SK-N-SH (cell line): ENCODE results near the gene PDZD2. TPM values are rescaled to one million over a fixed set of nuclear protein-coding genes. Genes with fewer than 3 reads are reported as not detected.

Experiments
- CTCF ChIA-PET: fragments of 300-600, 350-600 bp; formaldehyde crosslinking; extraction: SDS; loops from one replicate; lab custom pipeline; 2021; lab: Yijun Ruan, JAX
- POLR2A ChIA-PET: fragments of 350-600 bp; sonication (Branson Sonifier 250); formaldehyde crosslinking; extraction: SDS; loops from one replicate; lab custom pipeline; 2020; ENCODE audit warnings: antibody characterized with exemption, inconsistent platforms; lab: Yijun Ruan, JAX
- DNase-seq: peaks from one replicate; pipeline ENCODE4 v3.0.0; 2012
- H2AFZ ChIP-seq: fragments of 200-600 bp; sonication (generic); 2 replicates; pipeline ENCODE4 v1.8.1; 2016; ENCODE audit warnings: antibody characterized with exemption, mild to moderate bottlenecking, low read depth
- H3F3A ChIP-seq: fragments of 200-600 bp; sonication (generic); replicated peaks from 2 replicates; pipeline ENCODE3; 2016; ENCODE audit warnings: antibody characterized with exemption, mild to moderate bottlenecking; ENCODE audit not compliant: insufficient read depth
- H3K27ac ChIP-seq, 2 experiments: fragments of 200-500 bp in 1 of 2; fragments of 200-600 bp in 1 of 2; sonication (Bioruptor generic) in 1 of 2; sonication (generic), shearing (Covaris generic) in 1 of 2; 2 replicates each; pipeline versions ENCODE4 v1.5.1 to v1.6.1; 2014 to 2016; ENCODE audit warnings: low read depth in 2 of 2, inconsistent platforms in 1 of 2, low read length in 1 of 2, mild to moderate bottlenecking in 1 of 2, mixed read lengths in 1 of 2
- H3K27me3 ChIP-seq: fragments of 200-600 bp; sonication (generic), shearing (Covaris generic); 2 replicates; pipeline ENCODE4 v1.6.1; 2016; ENCODE audit warnings: mixed run types; ENCODE audit not compliant: insufficient read depth
- H3K36me3 ChIP-seq, 2 experiments: fragments of 200-500 bp in 1 of 2; fragments of 200-600 bp in 1 of 2; sonication (Bioruptor generic) in 1 of 2; sonication (generic) in 1 of 2; replicated peaks in 1 of 2; 2 replicates each; pipeline versions ENCODE3 to v1.5.1; 2014 to 2016; ENCODE audit warnings: low read length in 1 of 2, mild to moderate bottlenecking in 1 of 2; ENCODE audit not compliant: insufficient read depth in 2 of 2, control insufficient read depth in 1 of 2
- H3K4me1 ChIP-seq, 2 experiments: fragments of 200-500 bp in 1 of 2; fragments of 200-600 bp in 1 of 2; sonication (Bioruptor generic) in 1 of 2; sonication (generic), shearing (Covaris generic) in 1 of 2; 2 replicates each; pipeline versions ENCODE4 v1.5.1 to v1.6.1; 2014 to 2016; ENCODE audit warnings: low read depth in 1 of 2, low read length in 1 of 2, mixed run types in 1 of 2; ENCODE audit not compliant: insufficient read depth in 2 of 2, control insufficient read depth in 1 of 2
- H3K4me2 ChIP-seq: fragments of 200-600 bp; sonication (generic), shearing (Covaris generic); 2 replicates; pipeline ENCODE4 v1.6.1; 2017; ENCODE audit warnings: mixed run types
- H3K4me3 ChIP-seq, 2 experiments: fragments of 200-500 bp in 1 of 2; fragments of 200-600 bp in 1 of 2; sonication (Bioruptor generic) in 1 of 2; sonication (generic), shearing (Covaris generic) in 1 of 2; 2 replicates each; pipeline versions ENCODE4 v1.5.1 to v1.8.1; 2014 to 2016; ENCODE audit warnings: low read depth in 2 of 2, inconsistent platforms in 1 of 2, low read length in 1 of 2, mild to moderate bottlenecking in 1 of 2, mixed read lengths in 1 of 2, moderate library complexity in 1 of 2
- H3K79me2 ChIP-seq: fragments of 200-600 bp; sonication (generic); 2 replicates; pipeline ENCODE4 v1.8.1; 2017; ENCODE audit warnings: mild to moderate bottlenecking; ENCODE audit not compliant: insufficient read depth
- H3K9ac ChIP-seq: fragments of 200-600 bp; sonication (generic); 2 replicates; pipeline ENCODE4 v1.6.1; 2017; ENCODE audit warnings: mixed run types
- H3K9me2 ChIP-seq: fragments of 200-600 bp; sonication (generic); 2 replicates; pipeline ENCODE4 v1.6.1; 2017; ENCODE audit warnings: mixed run types
- H3K9me3 ChIP-seq: fragments of 200-600 bp; sonication (generic); 2 replicates; pipeline ENCODE4 v1.6.1; 2017; ENCODE audit warnings: mixed run types, mild to moderate bottlenecking, moderate library complexity
- H4K20me1 ChIP-seq: fragments of 200-600 bp; sonication (generic); 2 replicates; pipeline ENCODE4 v1.6.1; 2017; ENCODE audit warnings: mild to moderate bottlenecking, mixed run types; ENCODE audit not compliant: insufficient read depth
- CHD2 ChIP-seq: fragments of 150-350 bp; IDR thresholded peaks from 2 replicates; pipeline ENCODE4 v1.6.1; 2018; ENCODE audit warnings: low read length; ENCODE audit not compliant: partially characterized antibody
- FOXJ3 ChIP-seq: sonication (generic); formaldehyde crosslinking; IDR thresholded peaks from 2 replicates; pipeline ENCODE4 v1.5.1; 2020; ENCODE audit warnings: mild to moderate bottlenecking, missing genetic modification reagents
- GABPA ChIP-seq: IDR thresholded peaks from 2 replicates; pipeline ENCODE4 v1.4.0; 2012; ENCODE audit warnings: low read depth, mild to moderate bottlenecking
- GATA2 ChIP-seq: sonication (generic); formaldehyde crosslinking; IDR thresholded peaks from 2 replicates; pipeline ENCODE4 v1.5.0; 2020; ENCODE audit warnings: mild to moderate bottlenecking, missing genetic modification reagents
- IRF3 ChIP-seq: fragments of 150-350 bp; IDR thresholded peaks from 2 replicates; pipeline ENCODE4 v1.6.1; 2016; ENCODE audit warnings: mild to moderate bottlenecking, low read depth, low read length
- NFIC ChIP-seq: IDR thresholded peaks from 2 replicates; pipeline ENCODE4 v1.4.0; 2012; ENCODE audit warnings: borderline replicate concordance
- POLR2AphosphoS5 ChIP-seq: IDR thresholded peaks from 2 replicates; pipeline ENCODE4 v1.6.1; 2012; ENCODE audit warnings: low read depth, low read length
- RAD21 ChIP-seq: IDR thresholded peaks from 2 replicates; pipeline ENCODE4 v1.6.1; 2012; ENCODE audit warnings: mild to moderate bottlenecking, low read length
- RCOR1 ChIP-seq: fragments of 150-350 bp; IDR thresholded peaks from 2 replicates; pipeline ENCODE4 v1.6.1; 2017; ENCODE audit warnings: antibody characterized with exemption, low read length
- SIN3A ChIP-seq: IDR thresholded peaks from 2 replicates; pipeline ENCODE4 v1.6.1; 2012; ENCODE audit warnings: low read depth, mild to moderate bottlenecking, low read length, moderate library complexity, borderline replicate concordance
- SMC3 ChIP-seq: IDR thresholded peaks from 2 replicates; pipeline ENCODE4 v1.6.1; 2012; ENCODE audit warnings: low read depth, low read length, improper control_type of control experiment
- TAF1 ChIP-seq: IDR thresholded peaks from 2 replicates; pipeline ENCODE4 v1.6.1; 2012; ENCODE audit warnings: low read depth, mild to moderate bottlenecking, low read length, moderate library complexity, borderline replicate concordance
- TEAD4 ChIP-seq: IDR thresholded peaks from 2 replicates; pipeline ENCODE4 v1.4.0; 2012; ENCODE audit warnings: mild to moderate bottlenecking, borderline replicate concordance; ENCODE audit not compliant: insufficient read depth
- ZBTB33 ChIP-seq: IDR thresholded peaks from 2 replicates; pipeline ENCODE4 v1.4.0; 2012; ENCODE audit warnings: low read depth, borderline replicate concordance
- WGBS: methylation state at CpG from one replicate; pipeline ENCODE4 v1.1.6; 2017; ENCODE audit warnings: low lambda C conversion rate; 5-methylcytosine and 5-hydroxymethylcytosine counted together
- polyA plus RNA-seq, 3 experiments: library from polyadenylated mRNA; depleted of rRNA; stranded (reverse); fragments of >200 nt; gene quantifications; 2 replicates each; pipeline ENCODE4 v1.2.3, GENCODE V29; 2012
- TF ChIP-seq, protein P1 (sequence below): fragments of 200-600 bp; sonication (generic); IDR thresholded peaks from 2 replicates; pipeline ENCODE4 v1.6.1; 2017; ENCODE audit warnings: antibody characterized with exemption, mild to moderate bottlenecking, moderate library complexity

PDZD2 gene
- polyA plus RNA-seq, 1 of the 3 experiments (the other 2 are of a cell fraction): 0.13 TPM

- no peak overlapping the region for H2AFZ ChIP-seq
- no peak overlapping the region for H3K27ac ChIP-seq
- peaks cover 0 to 18% of the 10 kb centered on the region in 2 experiments; a peak in 1 of 4 replicates for H3K4me1 ChIP-seq
- H4K20me1 ChIP-seq: no peaks in the 10 kb centered on the region
- no peak for TF ChIP-seq POLR2AphosphoS5
- no peak for TF ChIP-seq TAF1
- TF ChIP-seq CHD2: no peak
- TF ChIP-seq, all 33 proteins: peak for 0
- peaks cover 8% of the 10 kb centered on the region for H3K27me3 ChIP-seq
- POLR2A ChIA-PET: interaction anchor here (0.6 kb wide), 1 partner anchor 44 kb away, joined by 4 read pairs; no protein-coding TSS in a partner anchor
- 50% methylated on average over 6 of the region's 6 CpGs for WGBS
- H3K4me3 ChIP-seq: no peak overlapping the region
- H3K9me3 ChIP-seq: no peaks in the 10 kb centered on the region
- no peaks in the 10 kb centered on the region for H3K9me2 ChIP-seq
- H3K9ac ChIP-seq: no peak overlapping the region
- H3K36me3 ChIP-seq: no peaks in the 10 kb centered on the region
- no peak overlapping the region for H3K4me2 ChIP-seq
- CTCF ChIA-PET: interaction anchor here (0.8 to 1.2 kb wide), 4 partner anchors 10 to 138 kb away, joined by 3 to 5 read pairs (median 3); no protein-coding TSS in a partner anchor
- H3K79me2 ChIP-seq: no peaks in the 10 kb centered on the region
- DNase-seq: peak; percentile 18
- no peaks in the 10 kb centered on the region for H3F3A ChIP-seq
These were observed 323.4 kb downstream of the PDZD2 start for GRCh38 chr5:31962351-31962751.

GRCh38 chr5:31962871-31963307, 324.0 kb downstream of the PDZD2 start:
- DNase-seq: peak; percentile 21
- WGBS: 61% methylated on average over 3 of the region's 3 CpGs
- POLR2A ChIA-PET: interaction anchor here (0.6 kb wide), 1 partner anchor 43 kb away, joined by 4 read pairs; no protein-coding TSS in a partner anchor
- peaks cover 0 to 18% of the 10 kb centered on the region in 2 experiments; a peak in 1 of 4 replicates for H3K4me1 ChIP-seq
- no peaks in the 10 kb centered on the region for H4K20me1 ChIP-seq
- H3K9ac ChIP-seq: no peak overlapping the region
- H3K36me3 ChIP-seq: no peaks in the 10 kb centered on the region
- no peak overlapping the region for H3K4me2 ChIP-seq
- no peak for TF ChIP-seq GATA2 (CRISPR knock-in tag)
- no peak for TF ChIP-seq RCOR1
- TF ChIP-seq, all 33 proteins: peak for 0
- peak overlapping the region in 1 of 2 experiments; percentile 36; a peak in 1 of 4 replicates for H3K27ac ChIP-seq
- no peaks in the 10 kb centered on the region for H3K9me2 ChIP-seq
- no peaks in the 10 kb centered on the region for H3F3A ChIP-seq
- CTCF ChIA-PET: interaction anchor here (0.8 to 1.2 kb wide), 3 partner anchors 10 to 138 kb away, joined by 3 to 5 read pairs (median 3); no protein-coding TSS in a partner anchor
- H3K27me3 ChIP-seq: peaks cover 12% of the 10 kb centered on the region
- no peak overlapping the region for H3K4me3 ChIP-seq
- no peaks in the 10 kb centered on the region for H3K79me2 ChIP-seq
- no peak overlapping the region for H2AFZ ChIP-seq
- H3K9me3 ChIP-seq: no peaks in the 10 kb centered on the region

DNA sequence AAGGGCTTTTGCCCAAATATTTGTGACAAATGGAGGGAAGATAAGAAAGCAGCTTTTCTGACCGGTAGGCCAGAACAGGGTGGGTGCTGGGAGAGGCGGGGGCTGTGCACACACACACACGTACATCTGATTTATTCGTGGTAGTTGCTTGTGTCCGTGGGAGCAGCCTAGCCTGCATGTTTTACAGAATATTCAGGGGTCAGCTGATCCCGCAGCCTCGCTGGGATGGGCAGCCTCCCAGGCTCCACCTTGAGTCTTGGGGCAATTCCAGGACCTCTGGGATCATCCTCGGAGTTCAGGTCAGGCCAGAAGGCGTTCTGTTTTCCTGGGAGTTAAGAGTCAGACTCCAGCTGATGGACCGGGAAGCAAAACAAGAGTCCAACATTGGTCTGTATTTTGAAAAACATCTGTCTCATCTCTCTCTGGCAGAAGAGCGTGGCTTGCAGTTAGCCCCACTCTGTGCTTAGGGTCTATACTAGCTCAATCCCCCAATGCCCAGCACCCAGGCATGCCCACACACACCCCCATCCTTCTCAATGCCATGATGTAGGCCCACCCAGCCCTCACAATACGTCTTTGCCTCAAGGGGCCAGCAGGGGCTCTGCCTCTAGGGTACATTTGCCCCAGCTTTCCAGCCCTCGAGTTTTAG, 324.6 kb downstream of the PDZD2 start:
- no peak overlapping the region for H2AFZ ChIP-seq
- peaks cover 12% of the 10 kb centered on the region for H3K27me3 ChIP-seq
- POLR2A ChIA-PET: no interaction called here
- TF ChIP-seq TEAD4: no peak
- TF ChIP-seq SMC3: no peak
- no peak for TF ChIP-seq FOXJ3 (CRISPR knock-in tag)
- no peak for TF ChIP-seq ZBTB33
- no peak for TF ChIP-seq IRF3
- TF ChIP-seq NFIC: no peak
- TF ChIP-seq GATA2 (CRISPR knock-in tag): no peak
- TF ChIP-seq RCOR1: no peak
- TF ChIP-seq GABPA: no peak
- TF ChIP-seq CHD2: no peak
- TF ChIP-seq, protein P1, sequence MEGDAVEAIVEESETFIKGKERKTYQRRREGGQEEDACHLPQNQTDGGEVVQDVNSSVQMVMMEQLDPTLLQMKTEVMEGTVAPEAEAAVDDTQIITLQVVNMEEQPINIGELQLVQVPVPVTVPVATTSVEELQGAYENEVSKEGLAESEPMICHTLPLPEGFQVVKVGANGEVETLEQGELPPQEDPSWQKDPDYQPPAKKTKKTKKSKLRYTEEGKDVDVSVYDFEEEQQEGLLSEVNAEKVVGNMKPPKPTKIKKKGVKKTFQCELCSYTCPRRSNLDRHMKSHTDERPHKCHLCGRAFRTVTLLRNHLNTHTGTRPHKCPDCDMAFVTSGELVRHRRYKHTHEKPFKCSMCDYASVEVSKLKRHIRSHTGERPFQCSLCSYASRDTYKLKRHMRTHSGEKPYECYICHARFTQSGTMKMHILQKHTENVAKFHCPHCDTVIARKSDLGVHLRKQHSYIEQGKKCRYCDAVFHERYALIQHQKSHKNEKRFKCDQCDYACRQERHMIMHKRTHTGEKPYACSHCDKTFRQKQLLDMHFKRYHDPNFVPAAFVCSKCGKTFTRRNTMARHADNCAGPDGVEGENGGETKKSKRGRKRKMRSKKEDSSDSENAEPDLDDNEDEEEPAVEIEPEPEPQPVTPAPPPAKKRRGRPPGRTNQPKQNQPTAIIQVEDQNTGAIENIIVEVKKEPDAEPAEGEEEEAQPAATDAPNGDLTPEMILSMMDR: no peak
- TF ChIP-seq SIN3A: no peak
- no peak for TF ChIP-seq RAD21

More for the DNA sequence above, 324.6 kb downstream of the PDZD2 start:
- peaks cover 0 to 18% of the 10 kb centered on the region in 2 experiments; a peak in 1 of 4 replicates for H3K4me1 ChIP-seq
- no peaks in the 10 kb centered on the region for H3K9me3 ChIP-seq
- DNase-seq: peak; percentile 24
- no peaks in the 10 kb centered on the region for H3F3A ChIP-seq
- H3K9ac ChIP-seq: no peak overlapping the region
- peak overlapping the region in 1 of 2 experiments; percentile 36; a peak in 2 of 4 replicates for H3K27ac ChIP-seq
- WGBS: 56% methylated on average over 9 of the region's 13 CpGs
- CTCF ChIA-PET: interaction anchor here (0.8 to 1.2 kb wide), 2 partner anchors 113 to 139 kb away, joined by 3 to 5 read pairs; no protein-coding TSS in a partner anchor
- no peaks in the 10 kb centered on the region for H3K36me3 ChIP-seq
- no peak overlapping the region for H3K4me3 ChIP-seq
- H4K20me1 ChIP-seq: no peaks in the 10 kb centered on the region
- H3K4me2 ChIP-seq: no peak overlapping the region
- no peaks in the 10 kb centered on the region for H3K9me2 ChIP-seq
- no peaks in the 10 kb centered on the region for H3K79me2 ChIP-seq
